Measurements from ENCODE around the gene WDR86.

Gene WDR86

DNA sequence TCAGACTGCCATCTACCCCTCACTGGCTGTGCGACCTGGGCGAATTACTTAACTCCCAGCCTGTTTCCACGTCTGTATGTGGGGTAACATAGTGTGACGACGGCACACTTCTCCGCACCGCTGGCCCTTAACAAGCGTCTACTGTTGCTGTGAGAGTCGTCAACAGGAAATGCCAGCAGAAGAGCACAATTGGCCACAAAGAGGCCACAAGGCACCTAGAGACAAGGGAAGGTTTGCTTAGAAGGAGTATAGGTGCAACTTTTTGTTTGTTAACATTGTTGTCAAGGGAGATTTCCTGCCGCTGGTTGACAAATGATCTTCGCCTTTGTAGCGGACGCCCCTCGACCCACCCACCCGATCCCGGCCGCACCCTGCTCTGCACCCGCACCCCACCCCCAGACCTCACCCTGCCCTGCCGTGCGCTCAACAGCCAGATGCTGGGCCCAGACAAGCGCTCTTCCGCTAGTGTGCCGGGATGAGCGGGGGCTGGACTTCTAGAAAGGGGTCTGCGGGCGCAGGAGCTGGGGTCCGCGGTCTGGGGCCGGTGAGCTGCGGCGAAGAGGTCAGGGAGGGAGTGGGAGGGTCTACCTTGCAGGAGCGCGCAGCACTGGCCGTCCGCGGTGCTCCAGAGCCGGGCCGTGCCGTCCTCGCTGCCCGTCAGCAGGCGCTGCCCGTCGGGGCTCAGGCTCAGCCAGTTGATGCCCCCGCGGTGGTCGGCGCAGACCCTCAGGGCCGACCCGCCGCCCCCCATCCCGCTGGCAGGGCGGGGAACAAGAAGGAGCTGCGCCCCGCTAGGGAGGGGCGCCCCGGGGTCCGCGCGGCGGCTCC is 785 bp downstream of the WDR86 start:
- DNase-seq (ENCODE audit: low read depth in 1 of 2, low spot score in 1 of 2), result peak in 1 of 2 donors; percentile 41

GRCh38 chr7:151408498-151408838 is 1.4 kb downstream of the WDR86 start:
- no peak for DNase-seq (ENCODE audit: low read depth in 1 of 2, low spot score in 1 of 2)

DNA sequence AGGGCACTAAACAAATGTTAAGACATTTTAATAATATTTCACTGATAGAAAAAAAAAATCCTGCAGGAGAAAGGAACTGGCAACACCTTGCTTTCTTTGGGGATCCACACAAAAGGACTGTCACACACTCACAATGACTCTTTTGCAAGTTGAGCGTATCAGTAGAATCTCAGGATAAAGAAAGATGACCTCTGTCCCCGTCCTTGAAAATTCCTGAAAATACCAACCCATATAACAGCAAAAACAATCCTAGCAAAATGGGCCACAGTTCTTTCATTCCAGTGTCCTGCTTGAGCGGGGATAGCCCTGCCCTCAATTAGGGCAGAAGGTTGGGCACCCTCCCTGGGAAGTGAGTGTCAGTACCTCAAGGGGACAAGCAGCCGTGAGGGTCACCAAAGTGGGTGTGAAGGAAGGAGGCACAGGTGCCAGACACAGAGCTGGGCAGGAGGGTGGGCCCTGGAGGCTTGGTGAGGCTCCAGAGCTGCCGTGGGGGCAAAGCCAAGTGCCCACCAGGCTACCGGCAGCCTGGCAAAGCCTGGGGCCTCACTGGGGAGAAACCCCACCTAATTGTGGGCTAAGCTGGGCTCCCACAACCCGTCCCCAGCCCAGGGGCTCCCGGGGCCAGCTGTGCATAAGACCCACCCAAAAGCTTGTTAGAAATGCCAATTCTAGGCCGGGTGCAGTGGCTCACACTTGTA is 2.8 kb downstream of the WDR86 start:
- no peak for DNase-seq (ENCODE audit: low read depth in 1 of 2, low spot score in 1 of 2)

GRCh38 chr7:151406051-151406875 is 3.6 kb downstream of the WDR86 start:
- DNase-seq (ENCODE audit: low read depth in 1 of 2, low spot score in 1 of 2), result no peak

GRCh38 chr7:151405588-151405987 is 4.2 kb downstream of the WDR86 start:
- no peak for DNase-seq (ENCODE audit: low read depth in 1 of 2, low spot score in 1 of 2)

GRCh38 chr7:151405056-151405455 is 4.8 kb downstream of the WDR86 start:
- no peak for DNase-seq (ENCODE audit: low read depth in 1 of 2, low spot score in 1 of 2)

- DNase-seq (ENCODE audit: low read depth in 1 of 2, low spot score in 1 of 2), result no peak
Observed at GRCh38 chr7:151404216-151405011, 5.4 kb downstream of the WDR86 start.

DNA sequence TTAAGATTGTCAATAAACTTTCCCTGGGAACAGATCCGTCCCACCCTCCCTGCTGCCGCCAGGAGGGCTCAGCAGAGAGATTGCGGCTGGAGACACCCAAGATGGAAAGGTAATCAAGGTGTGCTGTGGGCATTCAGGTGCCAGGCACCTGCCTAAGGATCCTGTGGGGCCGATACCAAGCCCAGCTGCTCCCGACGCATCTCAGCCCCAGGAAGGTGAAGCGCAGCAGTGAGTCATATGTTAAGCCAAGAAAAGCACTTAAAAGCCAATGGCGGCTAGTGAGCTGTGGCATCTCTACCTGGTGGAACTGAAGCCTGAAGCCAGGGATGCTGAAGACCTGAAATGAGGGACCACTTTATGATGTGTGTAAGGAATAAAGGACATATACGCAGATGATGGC is 6.1 kb downstream of the WDR86 start:
- DNase-seq (ENCODE audit: low read depth in 1 of 2, low spot score in 1 of 2), result no peak

GRCh38 chr7:151402029-151402835 is 7.6 kb downstream of the WDR86 start:
- DNase-seq (ENCODE audit: low read depth in 1 of 2, low spot score in 1 of 2), result no peak

DNA sequence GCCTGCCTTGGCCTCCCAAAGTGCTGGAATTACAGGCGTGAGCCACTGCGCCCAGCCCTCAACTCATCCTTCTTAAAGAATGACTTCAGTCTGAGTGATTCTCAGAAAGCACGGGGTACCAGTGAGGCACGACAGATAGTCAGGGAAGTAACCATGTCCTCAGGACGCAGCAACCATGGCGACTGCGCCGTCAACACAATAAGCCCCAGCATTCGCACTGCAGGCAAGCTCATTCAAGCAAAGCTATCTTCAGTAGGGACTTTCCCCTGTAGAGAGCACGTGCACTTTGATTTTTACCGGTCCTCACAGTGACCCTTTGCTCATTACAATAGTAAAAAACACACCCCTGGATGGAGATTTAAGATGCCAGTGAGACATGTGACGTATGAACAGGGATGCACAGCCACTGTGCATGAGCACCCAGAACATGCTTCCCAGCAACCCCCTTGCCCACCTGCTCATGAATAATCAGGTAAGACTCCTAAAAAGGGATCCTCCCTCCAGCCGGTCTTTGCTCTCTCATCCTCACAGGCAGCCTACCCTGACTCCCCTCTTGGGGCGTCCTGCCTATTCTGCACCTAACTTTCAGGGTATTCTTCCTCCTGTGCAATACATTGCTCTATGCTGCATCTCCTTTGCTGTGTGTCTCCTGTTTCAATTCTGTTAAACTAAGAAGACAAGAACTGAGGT is 9.1 kb downstream of the WDR86 start:
- DNase-seq (ENCODE audit: low read depth in 1 of 2, low spot score in 1 of 2), result no peak

DNA sequence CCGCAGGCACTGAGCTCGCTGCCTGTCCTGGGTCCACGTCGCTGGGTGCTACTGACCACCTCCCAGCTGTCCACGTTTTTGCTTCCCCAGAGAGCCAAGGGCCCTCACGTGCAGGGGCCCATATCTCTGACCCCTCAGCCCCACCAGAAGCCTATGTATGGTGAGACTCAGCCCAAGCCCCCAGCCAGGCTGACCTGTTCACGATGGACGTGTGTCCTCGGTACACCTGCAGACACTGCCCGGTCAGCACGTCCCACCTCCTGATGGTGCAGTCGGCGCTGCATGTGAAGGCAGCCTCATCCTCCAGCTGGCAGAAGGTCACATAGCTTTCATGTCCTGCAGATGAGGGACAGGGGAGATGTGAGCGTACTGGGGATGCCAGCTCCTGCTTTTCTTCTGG is 9.9 kb downstream of the WDR86 start:
- no peak for DNase-seq (ENCODE audit: low read depth in 1 of 2, low spot score in 1 of 2)

GRCh38 chr7:151399305-151399601 is 10.6 kb downstream of the WDR86 start:
- no peak for DNase-seq (ENCODE audit: low read depth in 1 of 2, low spot score in 1 of 2)

DNA sequence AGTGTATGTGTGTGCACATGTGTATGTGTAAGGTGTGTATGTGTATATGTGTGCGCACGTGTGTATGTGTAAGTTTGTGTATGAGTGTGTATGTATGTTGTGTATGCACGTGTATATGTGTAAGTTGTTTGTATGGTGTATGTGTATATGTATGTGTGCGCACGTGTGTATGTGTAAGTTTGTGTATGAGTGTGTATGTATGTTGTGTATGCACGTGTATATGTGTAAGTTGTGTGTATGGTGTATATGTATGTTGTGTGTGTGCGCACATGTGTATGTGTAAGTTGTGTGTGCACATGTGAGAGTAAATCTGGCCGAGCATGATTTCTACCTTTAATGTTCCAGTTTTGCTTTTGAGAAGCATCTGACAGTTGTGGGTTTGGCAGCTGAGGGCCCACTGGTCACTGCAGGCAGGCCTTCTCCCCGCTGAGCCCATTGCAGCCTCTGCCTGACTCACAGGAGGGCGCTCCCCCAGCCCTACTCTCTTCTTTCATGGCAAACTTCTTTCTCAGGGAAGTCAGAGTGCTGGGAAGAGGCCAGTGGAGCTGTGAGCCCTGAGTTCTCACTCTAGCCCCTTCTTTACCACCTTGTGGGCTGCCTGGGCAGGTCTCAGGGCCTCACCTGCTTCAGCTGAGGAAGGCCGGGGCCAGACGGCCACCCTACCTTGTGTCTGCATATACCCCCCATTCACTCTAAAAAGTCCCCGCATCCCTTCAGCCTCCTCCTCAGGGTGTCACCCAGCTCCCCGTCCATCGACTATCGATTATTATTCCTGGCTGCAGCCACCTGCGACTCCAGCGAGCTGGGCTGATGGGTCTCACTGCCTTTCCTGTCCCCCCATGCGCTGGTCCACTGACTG is 11.2 kb downstream of the WDR86 start:
- DNase-seq (ENCODE audit: low read depth in 1 of 2, low spot score in 1 of 2), result no peak

- no peak for DNase-seq (ENCODE audit: low read depth in 1 of 2, low spot score in 1 of 2)
Observed at GRCh38 chr7:151397026-151397425, 12.8 kb downstream of the WDR86 start.

- DNase-seq (ENCODE audit: low read depth in 1 of 2, low spot score in 1 of 2), result no peak
Observed at GRCh38 chr7:151396328-151396970, 13.4 kb downstream of the WDR86 start.

DNA sequence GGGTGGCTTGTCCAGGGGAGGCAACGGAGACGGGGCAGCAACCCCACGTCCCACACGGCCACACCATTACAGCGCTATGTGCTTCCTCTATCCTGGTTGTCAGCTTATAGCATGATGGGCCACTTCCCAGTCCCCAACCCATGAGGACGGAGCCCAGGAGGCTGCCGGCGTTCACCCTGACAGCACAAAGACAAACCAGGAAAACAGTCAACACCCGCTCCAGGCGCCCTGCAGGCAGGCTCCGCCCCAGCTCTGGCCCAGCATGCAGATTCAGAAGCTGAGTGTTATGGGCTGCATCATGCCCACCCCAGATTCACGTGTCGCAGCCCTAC is 14.8 kb downstream of the WDR86 start:
- no peak for DNase-seq (ENCODE audit: low read depth in 1 of 2, low spot score in 1 of 2)

DNA sequence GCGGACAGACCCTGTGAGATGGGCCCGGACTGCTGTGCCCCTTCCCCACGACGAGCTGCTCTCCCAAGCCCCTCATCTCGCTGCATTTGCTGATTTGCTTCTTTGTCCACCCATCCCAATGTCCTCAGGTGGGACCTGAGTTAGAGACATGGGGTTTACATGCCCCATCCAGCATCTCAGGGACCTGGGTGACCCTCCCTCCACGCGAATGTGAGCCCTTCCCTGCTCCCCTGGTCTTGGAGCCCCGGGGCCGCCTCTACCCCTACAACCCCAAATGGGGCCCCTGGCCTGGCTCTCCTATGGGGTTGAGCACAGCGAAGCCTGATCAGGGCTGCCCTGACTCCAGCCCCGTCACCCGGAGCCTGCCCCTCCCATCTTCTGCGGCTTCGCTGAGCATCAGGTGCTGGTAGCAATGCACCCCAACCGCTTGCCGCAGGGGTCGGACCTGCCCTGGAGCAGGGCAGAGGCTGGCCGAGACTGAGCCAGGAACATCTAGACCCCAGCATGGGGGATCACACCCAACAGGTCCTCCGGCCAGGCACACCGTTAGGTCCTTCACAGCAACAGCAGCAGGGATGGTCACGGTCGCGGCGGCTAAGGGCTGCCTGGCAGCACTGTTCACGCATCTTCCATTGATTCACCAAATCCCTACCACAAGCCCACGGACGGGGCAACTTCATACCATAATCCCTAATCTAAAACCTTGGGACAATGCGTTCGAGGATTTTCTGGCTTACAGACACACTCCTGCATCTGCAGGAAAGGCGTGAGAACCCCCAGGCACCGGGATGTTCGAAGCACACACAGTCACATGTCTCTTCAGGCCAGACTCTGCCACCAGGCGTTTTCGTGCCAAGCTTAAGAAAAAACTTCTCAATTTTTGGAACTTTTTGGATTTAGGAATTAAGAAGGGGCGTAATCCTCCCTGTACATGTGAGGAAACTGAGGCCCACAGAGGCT is 15.5 kb downstream of the WDR86 start:
- DNase-seq (ENCODE audit: low read depth in 1 of 2, low spot score in 1 of 2), result no peak
